Esophagus muscularis mucosa (tissue), 4 donors: Measurements from ENCODE around the gene KIAA1614. TPM values are rescaled to one million over a fixed set of nuclear protein-coding genes. Genes with fewer than 3 reads are reported as not detected.

Experiments used
- DNase-seq: peaks from one replicate; pipeline ENCODE4 v3.0.0-alpha.2; 2017; ENCODE audit errors: extremely low spot score
- H3K27ac ChIP-seq, 4 donors: fragments of 200-600 bp; sonication (generic); replicated peaks in 1 of 4; 1 replicate in 3 of 4; 2 replicates in 1 of 4; pipeline ENCODE4 v1.5.1; 2016 to 2019; ENCODE audit warnings: mild to moderate bottlenecking in 1 of 4
- H3K27me3 ChIP-seq, 4 donors: fragments of 200-600 bp; sonication (generic); one replicate each; pipeline versions ENCODE4 v1.5.1 to v1.6.0; 2016 to 2019
- H3K36me3 ChIP-seq, 4 donors: fragments of 200-600 bp; sonication (generic); one replicate each; pipeline ENCODE4 v1.5.1; 2016 to 2019
- H3K4me1 ChIP-seq, 4 donors: fragments of 200-600 bp; sonication (generic); one replicate each; pipeline ENCODE4 v1.5.1; 2016 to 2019
- H3K4me3 ChIP-seq, 4 donors: fragments of 200-600 bp; sonication (generic); 1 replicate in 2 of 4; 2 replicates in 2 of 4; pipeline ENCODE4 v1.5.1; 2016 to 2019; ENCODE audit warnings: mild to moderate bottlenecking in 4 of 4, moderate library complexity in 1 of 4
- H3K9me3 ChIP-seq, 4 donors: fragments of 200-600 bp; sonication (generic); 1 replicate in 3 of 4; 2 replicates in 1 of 4; pipeline ENCODE4 v1.5.1; 2016 to 2019
- CTCF ChIP-seq, 3 experiments: fragments of 200-600 bp in 2 of 3; fragments of 450-650 bp in 1 of 3; sonication (generic) in 2 of 3; IDR thresholded peaks; one replicate each; pipeline ENCODE4 v1.5.1; 2017 to 2019; ENCODE audit warnings: antibody characterized with exemption in 3 of 3, mild to moderate bottlenecking in 2 of 3, moderate library complexity in 1 of 3
- EP300 ChIP-seq: sonication (generic); formaldehyde crosslinking; IDR thresholded peaks from one replicate; pipeline ENCODE4 v1.6.1; 2017; ENCODE audit warnings: antibody characterized with exemption
- POLR2A ChIP-seq: fragments of 450-650 bp; IDR thresholded peaks from one replicate; pipeline ENCODE4 v1.6.1; 2017; ENCODE audit warnings: antibody characterized with exemption, moderate library complexity, mild to moderate bottlenecking, low read depth
- POLR2AphosphoS5 ChIP-seq, 2 donors: sonication (generic); formaldehyde crosslinking; IDR thresholded peaks; one replicate each; pipeline ENCODE4 v1.6.1; 2017; ENCODE audit warnings: antibody characterized with exemption in 2 of 2
- WGBS: methylation state at CpG from one replicate; pipeline ENCODE4 v1.1.5; 2018; 5-methylcytosine and 5-hydroxymethylcytosine counted together
- intact Hi-C: fragments of 100-400 bp; cut with DNase I; formaldehyde crosslinking; loops from one replicate; pipeline ENCODE4 v1.15.1; 2023
- total RNA-seq, 4 donors: library from RNA; depleted of rRNA; stranded (reverse); fragments of >200 nt; gene quantifications; one replicate each; pipeline versions ENCODE4 v1.1.0 to v1.2.1, GENCODE V29; 2016

Gene KIAA1614
- total RNA-seq, 4 donors from 2014 or later: 15.4 to 30.0 (median 17.4) TPM

GRCh38 chr1:180922631-180923015, 9.9 kb downstream of the KIAA1614 start:
- DNase-seq: no peak
- Histone ChIP-seq H3K4me3 (no peak overlapping the region), H3K4me1 (peaks cover 28 to 37% (median 36%) of the 10 kb centered on the region in 4 donors), H3K27ac (no peak overlapping the region), H3K27me3 (no peaks in the 10 kb centered on the region), H3K9me3 (no peaks in the 10 kb centered on the region), H3K36me3 (peaks cover 5 to 30% (median 21%) of the 10 kb centered on the region in 4 donors)
- TF ChIP-seq POLR2AphosphoS5 (IDR thresholded peaks at IDR 0.05) (no peak), POLR2A (no peak), CTCF (IDR thresholded peaks at IDR 0.05) (no peak), EP300 (no peak)
- WGBS: 93% methylated on average over 8 of the region's 8 CpGs
- intact Hi-C loops: no loop called here

- no peak for TF ChIP-seq POLR2A
- no peak for TF ChIP-seq POLR2AphosphoS5 (IDR thresholded peaks at IDR 0.05)
- no peak for TF ChIP-seq CTCF (IDR thresholded peaks at IDR 0.05)
- TF ChIP-seq EP300: no peak
- intact Hi-C loops: no loop called here
- H3K27ac ChIP-seq: no peak overlapping the region
- peaks cover 1 to 24% (median 15%) of the 10 kb centered on the region in 4 donors for H3K36me3 ChIP-seq
- no peak overlapping the region for H3K4me3 ChIP-seq
- peaks cover 34 to 43% (median 42%) of the 10 kb centered on the region in 4 donors for H3K4me1 ChIP-seq
- no peaks in the 10 kb centered on the region for H3K27me3 ChIP-seq
- no peaks in the 10 kb centered on the region for H3K9me3 ChIP-seq
- DNase-seq: no peak
- 87% methylated on average over 8 of the region's 13 CpGs for WGBS
Observed at GRCh38 chr1:180923021-180923841, 10.5 kb downstream of the KIAA1614 start.

GRCh38 chr1:180923887-180924286, 11.2 kb downstream of the KIAA1614 start:
- peak overlapping the region in 1 of 4 donors; percentile 22 for H3K27ac ChIP-seq
- H3K27me3 ChIP-seq: no peaks in the 10 kb centered on the region
- intact Hi-C loops: no loop called here
- 83% methylated on average over 4 of the region's 4 CpGs for WGBS
- H3K9me3 ChIP-seq: no peaks in the 10 kb centered on the region
- TF ChIP-seq POLR2A (no peak), EP300 (no peak), POLR2AphosphoS5 (IDR thresholded peaks at IDR 0.05) (no peak), CTCF (IDR thresholded peaks at IDR 0.05) (no peak)
- no peak overlapping the region for H3K4me3 ChIP-seq
- no peak for DNase-seq
- H3K4me1 ChIP-seq: peaks cover 37 to 49% (median 49%) of the 10 kb centered on the region in 4 donors
- peaks cover 0 to 19% (median 10%) of the 10 kb centered on the region in 4 donors for H3K36me3 ChIP-seq

- intact Hi-C loops: no loop called here
- peaks cover 37 to 58% (median 55%) of the 10 kb centered on the region in 4 donors for H3K4me1 ChIP-seq
- H3K36me3 ChIP-seq: peaks cover 0 to 19% (median 4%) of the 10 kb centered on the region in 4 donors
- WGBS: 88% methylated on average over 2 of the region's 2 CpGs
- TF ChIP-seq POLR2AphosphoS5 (IDR thresholded peaks at IDR 0.05) (no peak), EP300 (no peak), CTCF (IDR thresholded peaks at IDR 0.05) (no peak), POLR2A (no peak)
- DNase-seq: no peak
- H3K27ac ChIP-seq: peak overlapping the region in 2 of 4 donors; percentile 79 to 83
- H3K4me3 ChIP-seq: no peak overlapping the region
- no peaks in the 10 kb centered on the region for H3K9me3 ChIP-seq
- no peaks in the 10 kb centered on the region for H3K27me3 ChIP-seq
Observed at GRCh38 chr1:180924939-180925338, 12.2 kb downstream of the KIAA1614 start.
